RWPE1 (cell line): ENCODE measurements around the gene GADD45GIP1.

Source experiments
- CTCF ChIA-PET: fragments of 350-600 bp; sonication (Branson Sonifier 250); formaldehyde crosslinking; extraction: SDS; loops from one replicate; lab custom pipeline; 2021; lab: Yijun Ruan, JAX
- POLR2A ChIA-PET: fragments of 400-600 bp; formaldehyde crosslinking; extraction: SDS; loops from one replicate; lab custom pipeline; 2020; ENCODE audit warnings: antibody characterized with exemption; ENCODE audit not compliant: low non-redundant PET; lab: Yijun Ruan, JAX
- DNase-seq: peaks from one replicate; pipeline ENCODE4 v3.0.0; 2012; ENCODE audit warnings: low spot score
- H3K27ac ChIP-seq: fragments of 450-650 bp; 2 replicates; pipeline ENCODE4 v1.5.1; 2017
- CTCF ChIP-seq: fragments of 450-650 bp; conservative IDR thresholded peaks from 2 replicates; pipeline ENCODE4 v1.5.1; 2017; ENCODE audit warnings: low read depth, mild to moderate bottlenecking

Gene GADD45GIP1

GRCh38 chr19:12933287-12934072, 23.5 kb downstream of the GADD45GIP1 start, which contains the start of gene FARSA:
Gene FARSA (minus strand): TSS chr19:12933711. CDS start chr19:12933696, 15 bp downstream.
- POLR2A ChIA-PET, result interaction anchor here (0.6 kb wide), 2 partner anchors 9 to 10 kb away, joined by 3 to 4 read pairs; no protein-coding TSS in a partner anchor
- H3K27ac ChIP-seq, result peak within 1 kb of the TSS; percentile 75
- CTCF ChIA-PET, result no interaction called here
- DNase-seq, result peak; percentile 91
- no peak for TF ChIP-seq CTCF

- ChIA-PET POLR2A (interaction anchor here (0.6 kb wide), 2 partner anchors 10 to 11 kb away, joined by 4 to 5 read pairs; no protein-coding TSS in a partner anchor), CTCF (no interaction called here)
- H3K27ac ChIP-seq, result peak overlapping the region; percentile 75
- no peak for TF ChIP-seq CTCF
- no peak for DNase-seq
These were observed 24.4 kb downstream of the GADD45GIP1 start for GRCh38 chr19:12932392-12933286.

GRCh38 chr19:12930002-12930645, 26.9 kb downstream of the GADD45GIP1 start:
- no peak for TF ChIP-seq CTCF
- ChIA-PET CTCF (no interaction called here), POLR2A (no interaction called here)
- 0 out of 2 replicates have a peak overlapping the region, but pooled peaks have one; percentile 2 for H3K27ac ChIP-seq
- no peak for DNase-seq

- ChIA-PET CTCF (interaction anchor here (0.5 to 0.8 kb wide), 2 partner anchors 40 to 163 kb away, joined by 3 to 4 read pairs; no protein-coding TSS in a partner anchor), POLR2A (no interaction called here)
These were observed 32.3 kb downstream of the GADD45GIP1 start for GRCh38 chr19:12924621-12925310.

GRCh38 chr19:12922959-12923358, 34.1 kb downstream of the GADD45GIP1 start:
- no peak for TF ChIP-seq CTCF
- ChIA-PET POLR2A (no interaction called here), CTCF (no interaction called here)
- DNase-seq, result no peak
- H3K27ac ChIP-seq, result no peak overlapping the region

More at GRCh38 chr19:12924621-12925310, 32.3 kb downstream of the GADD45GIP1 start:
- no peak for DNase-seq
- H3K27ac ChIP-seq, result no peak overlapping the region
- no peak for TF ChIP-seq CTCF
